Measurements from ENCODE around the gene ADPRS. TPM values are rescaled to one million over a fixed set of nuclear protein-coding genes. Genes with fewer than 3 reads are reported as not detected.
A peak's percentile ranks its signal among the peaks of the same experiment; 100 is the strongest.

Gene ADPRS
- total RNA-seq, 1 experiment from 2014 or later, result 27.8 TPM

- WGBS (ENCODE audit: extremely low coverage, insufficient read length, low lambda C conversion rate), result no CpG with 5 or more reads among the region's 29 CpGs
- no peak overlapping the region for H3K27ac ChIP-seq (ENCODE audit: insufficient read length, low read depth, low read length)
These were observed 2.8 kb upstream of the ADPRS start for GRCh38 chr1:36085686-36086526.

More at GRCh38 chr1:36085686-36086526, 2.8 kb upstream of the ADPRS start:
- no peak overlapping the region for H3K14ac ChIP-seq (ENCODE audit: insufficient read depth, low read length)
- no peak overlapping the region for H3T11ph ChIP-seq (ENCODE audit: low read length)
- no peak overlapping the region for H2BK5ac ChIP-seq (ENCODE audit: insufficient read length, low read length)
- H2BK15ac ChIP-seq (ENCODE audit: low read depth, low read length), result no peak overlapping the region
- no peak overlapping the region for H2AFZ ChIP-seq (ENCODE audit: low read length)
- H3K9me3 Mint-ChIP-seq, result no peaks in the 10 kb centered on the region; a peak in 1 of 5 replicates
- no peaks in the 10 kb centered on the region for H3K9me3 ChIP-seq (ENCODE audit: control insufficient read depth, low read depth, low read length)
- no peak overlapping the region for H3K18ac ChIP-seq (ENCODE audit: insufficient read length, low read depth, low read length)
- H3K4me1 ChIP-seq (ENCODE audit: insufficient read depth, low read length), result no peaks in the 10 kb centered on the region
- no peaks in the 10 kb centered on the region for H3K79me1 ChIP-seq (ENCODE audit: insufficient read depth, low read depth, low read length, poor library complexity, severe bottlenecking)
- H3K4ac ChIP-seq (ENCODE audit: low read depth, low read length), result no peak overlapping the region
- peaks cover 2% of the 10 kb centered on the region; the same call in 1 of the 2 replicates for H3K79me2 ChIP-seq (ENCODE audit: insufficient read depth, low read length)
- H3K23ac ChIP-seq (ENCODE audit: insufficient read length, low read depth, low read length), result no peak overlapping the region
- H3K23me2 ChIP-seq (ENCODE audit: insufficient read length, low read depth, low read length, poor library complexity, severe bottlenecking), result peaks cover 14% of the 10 kb centered on the region
- H3K56ac ChIP-seq (ENCODE audit: insufficient read length, low read depth, low read length), result no peak overlapping the region
- H4K20me1 ChIP-seq (ENCODE audit: control insufficient read depth, insufficient read depth, insufficient read length), result no peaks in the 10 kb centered on the region
- H3K4me2 ChIP-seq (ENCODE audit: insufficient read depth, insufficient read length, low read length), result no peak overlapping the region
- H4K91ac ChIP-seq (ENCODE audit: insufficient read length, low read depth, low read length), result no peak overlapping the region
- H3K4me1 Mint-ChIP-seq, result peaks cover 21 to 30% of the 10 kb centered on the region in 2 experiments
- H4K8ac ChIP-seq (replicated peaks; ENCODE audit: insufficient read length, low read depth, low read length), result no peak overlapping the region
- H2AK5ac ChIP-seq (ENCODE audit: insufficient read length, low read length), result no peak overlapping the region
- 0 out of 5 replicates have a peak overlapping the region, but pooled peaks of 1 of the 2 experiments have one; percentile 34 for H3K4me3 Mint-ChIP-seq
- H2BK120ac ChIP-seq (ENCODE audit: low read depth, low read length, poor library complexity, severe bottlenecking), result no peak overlapping the region
- DNase-seq, result no peak
- no peak overlapping the region for H2BK12ac ChIP-seq (ENCODE audit: insufficient read length, low read depth, low read length)
- H3K27me3 Mint-ChIP-seq (ENCODE audit: low read depth), result peaks cover 14% of the 10 kb centered on the region
- no peaks in the 10 kb centered on the region for H3K27me3 ChIP-seq (ENCODE audit: insufficient read depth, low read length)
- H3K36me3 Mint-ChIP-seq (ENCODE audit: insufficient read depth in 1 of 3, low read depth in 3 of 3), result peaks cover 2 to 7% (median 4%) of the 10 kb centered on the region in 3 experiments; a peak in 4 of 7 replicates
- no peak overlapping the region for H3K27ac Mint-ChIP-seq
- TF ChIP-seq CTCF (conservative IDR thresholded peaks at IDR 0.05), result no peak
- H3K9ac ChIP-seq (ENCODE audit: extremely low read depth, insufficient read length, low read length), result no peak overlapping the region
- H4K5ac ChIP-seq (ENCODE audit: insufficient read length, low read depth, low read length), result no peak overlapping the region
- H2BK20ac ChIP-seq (ENCODE audit: low read depth, low read length, poor library complexity, severe bottlenecking), result no peak overlapping the region
